T-helper 22 cell (primary cell): ENCODE measurements around the gene HSD17B14.
"Not testable (repeated sequence)": the region's sequence is repeated elsewhere in the genome, so short reads cannot be mapped to it uniquely, and the experiment has no call there.

Experiments used
- DNase-seq: peaks from one replicate; pipeline ENCODE4 v3.0.0-alpha.2; 2020; ENCODE audit warnings: low read depth

The HSD17B14 gene

GRCh38 chr19:48836089-48837017 is at the start of gene HSD17B14:
Gene HSD17B14 (minus strand): TSS chr19:48836491. CDS start chr19:48836411, 80 bp downstream.
- no peak for DNase-seq

- no peak for DNase-seq
Measured at GRCh38 chr19:48883726-48884125, 47.4 kb upstream of the HSD17B14 start.

- no peak for DNase-seq
Measured at GRCh38 chr19:48881741-48882657, 45.7 kb upstream of the HSD17B14 start.

DNA sequence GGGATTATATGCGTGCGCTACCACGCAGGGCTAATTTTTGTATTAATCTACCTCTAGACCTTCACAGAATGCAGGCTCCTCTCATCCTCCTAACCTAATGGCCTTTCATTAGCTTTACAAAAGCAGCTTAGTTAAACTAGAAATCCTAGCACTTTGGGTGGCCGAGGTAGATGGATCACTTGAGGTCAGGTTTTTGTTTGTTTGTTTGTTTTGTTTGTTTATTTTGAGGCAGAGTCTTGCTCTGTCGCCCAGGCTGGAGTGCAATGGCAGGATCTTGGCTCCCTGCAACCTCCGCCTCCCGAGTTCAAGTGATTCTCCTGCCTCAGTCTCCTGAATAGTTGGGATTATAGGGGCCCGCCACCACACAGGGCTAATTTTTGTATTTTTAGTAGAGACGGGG is 43.4 kb upstream of the HSD17B14 start:
- DNase-seq = not testable (repeated sequence)

GRCh38 chr19:48879025-48879637 is 42.8 kb upstream of the HSD17B14 start:
- no peak for DNase-seq

GRCh38 chr19:48878196-48879024 is 42.1 kb upstream of the HSD17B14 start:
- DNase-seq = no peak

GRCh38 chr19:48877855-48878195 is 41.5 kb upstream of the HSD17B14 start:
- DNase-seq = no peak

DNA sequence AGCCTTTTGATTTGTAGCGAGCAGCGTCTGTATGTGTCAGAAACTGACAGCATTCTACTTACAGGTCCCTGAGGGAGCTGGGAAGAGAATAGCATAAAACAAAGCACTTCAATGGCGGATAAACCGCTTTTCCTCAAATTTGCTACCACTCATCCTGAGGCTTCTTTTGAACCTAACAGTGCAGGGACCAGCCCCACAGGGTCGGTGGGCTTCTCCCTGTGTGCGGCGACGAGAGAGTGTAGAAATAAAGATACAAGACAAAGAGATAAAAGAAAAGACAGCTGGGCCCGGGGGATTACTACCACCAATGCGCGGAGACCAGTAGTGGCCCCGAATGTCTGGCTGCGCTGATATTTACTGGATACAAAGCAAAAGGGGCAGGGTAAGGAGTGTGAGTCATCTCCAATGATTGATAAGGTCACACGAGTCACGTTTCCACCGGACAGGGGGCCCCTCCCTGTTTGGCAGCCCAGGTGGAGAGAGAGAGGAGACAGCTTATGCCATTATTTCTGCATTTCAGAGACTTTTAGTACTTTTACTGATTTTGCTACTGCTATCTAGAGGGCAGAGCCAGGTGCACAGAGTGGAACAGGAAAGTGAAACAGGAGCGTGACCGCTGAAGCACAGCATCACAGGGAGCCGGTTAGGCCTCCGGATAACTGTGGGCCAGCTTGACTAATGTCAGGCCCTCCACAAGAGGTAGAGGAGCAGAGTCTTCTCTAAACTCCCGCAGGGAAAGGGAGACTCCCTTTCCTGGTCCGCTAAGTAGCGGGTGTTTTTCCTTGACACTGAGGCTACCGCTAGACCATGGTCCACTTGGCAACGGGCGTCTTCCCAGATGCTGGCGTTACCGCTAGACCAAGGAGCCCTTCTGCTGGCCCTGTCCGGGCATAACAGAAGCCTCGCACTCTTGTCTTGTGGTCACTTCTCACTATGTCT is 40.0 kb upstream of the HSD17B14 start:
- peak; percentile 39 for DNase-seq

DNA sequence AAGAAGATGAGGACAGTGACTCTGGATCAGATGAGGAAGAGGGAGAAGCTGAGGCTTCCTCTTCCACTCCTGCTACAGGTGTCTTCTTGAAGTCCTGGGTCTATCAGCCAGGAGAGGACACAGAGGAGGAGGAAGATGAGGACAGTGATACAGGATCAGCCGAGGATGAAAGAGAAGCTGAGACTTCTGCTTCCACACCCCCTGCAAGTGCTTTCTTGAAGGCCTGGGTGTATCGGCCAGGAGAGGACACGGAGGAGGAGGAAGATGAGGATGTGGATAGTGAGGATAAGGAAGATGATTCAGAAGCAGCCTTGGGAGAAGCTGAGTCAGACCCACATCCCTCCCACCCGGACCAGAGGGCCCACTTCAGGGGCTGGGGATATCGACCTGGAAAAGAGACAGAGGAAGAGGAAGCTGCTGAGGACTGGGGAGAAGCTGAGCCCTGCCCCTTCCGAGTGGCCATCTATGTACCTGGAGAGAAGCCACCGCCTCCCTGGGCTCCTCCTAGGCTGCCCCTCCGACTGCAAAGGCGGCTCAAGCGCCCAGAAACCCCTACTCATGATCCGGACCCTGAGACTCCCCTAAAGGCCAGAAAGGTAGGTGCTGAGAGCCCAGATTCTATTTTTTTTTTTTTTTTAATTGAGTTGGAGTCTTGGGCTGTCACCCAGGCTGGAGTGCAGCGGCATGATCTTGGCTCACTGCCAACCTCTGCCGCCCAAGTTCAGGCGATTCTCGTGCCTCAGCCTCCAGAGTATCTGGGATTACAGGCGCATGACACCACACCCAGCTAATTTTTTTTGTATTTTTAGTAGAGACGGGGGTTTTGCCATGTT is 38.2 kb upstream of the HSD17B14 start:
- no peak for DNase-seq

DNA sequence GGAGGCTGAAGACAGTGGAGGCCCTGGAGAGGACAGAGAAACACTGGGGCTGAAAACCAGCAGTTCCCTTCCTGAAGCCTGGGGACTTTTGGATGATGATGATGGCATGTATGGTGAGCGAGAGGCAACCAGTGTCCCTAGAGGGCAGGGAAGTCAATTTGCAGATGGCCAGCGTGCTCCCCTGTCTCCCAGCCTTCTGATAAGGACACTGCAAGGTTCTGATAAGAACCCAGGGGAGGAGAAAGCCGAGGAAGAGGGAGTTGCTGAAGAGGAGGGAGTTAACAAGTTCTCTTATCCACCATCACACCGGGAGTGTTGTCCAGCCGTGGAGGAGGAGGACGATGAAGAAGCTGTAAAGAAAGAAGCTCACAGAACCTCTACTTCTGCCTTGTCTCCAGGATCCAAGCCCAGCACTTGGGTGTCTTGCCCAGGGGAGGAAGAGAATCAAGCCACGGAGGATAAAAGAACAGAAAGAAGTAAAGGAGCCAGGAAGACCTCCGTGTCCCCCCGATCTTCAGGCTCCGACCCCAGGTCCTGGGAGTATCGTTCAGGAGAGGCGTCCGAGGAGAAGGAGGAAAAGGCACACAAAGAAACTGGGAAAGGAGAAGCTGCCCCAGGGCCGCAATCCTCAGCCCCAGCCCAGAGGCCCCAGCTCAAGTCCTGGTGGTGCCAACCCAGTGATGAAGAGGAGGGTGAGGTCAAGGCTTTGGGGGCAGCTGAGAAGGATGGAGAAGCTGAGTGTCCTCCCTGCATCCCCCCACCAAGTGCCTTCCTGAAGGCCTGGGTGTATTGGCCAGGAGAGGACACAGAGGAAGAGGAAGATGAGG is 37.4 kb upstream of the HSD17B14 start:
- no peak for DNase-seq

- peak; percentile 71 for DNase-seq
Measured at GRCh38 chr19:48872884-48873475, 36.7 kb upstream of the HSD17B14 start.

- DNase-seq = peak; percentile 94
Measured at GRCh38 chr19:48872182-48872883, 36.0 kb upstream of the HSD17B14 start, which contains the start of gene PPP1R15A. Gene PPP1R15A (plus strand): TSS chr19:48872421. CDS start chr19:48873234, 813 bp downstream.

GRCh38 chr19:48871471-48872181 is 35.3 kb upstream of the HSD17B14 start:
- not testable (repeated sequence) for DNase-seq

GRCh38 chr19:48870048-48870447 is 33.8 kb upstream of the HSD17B14 start:
- no peak for DNase-seq

DNA sequence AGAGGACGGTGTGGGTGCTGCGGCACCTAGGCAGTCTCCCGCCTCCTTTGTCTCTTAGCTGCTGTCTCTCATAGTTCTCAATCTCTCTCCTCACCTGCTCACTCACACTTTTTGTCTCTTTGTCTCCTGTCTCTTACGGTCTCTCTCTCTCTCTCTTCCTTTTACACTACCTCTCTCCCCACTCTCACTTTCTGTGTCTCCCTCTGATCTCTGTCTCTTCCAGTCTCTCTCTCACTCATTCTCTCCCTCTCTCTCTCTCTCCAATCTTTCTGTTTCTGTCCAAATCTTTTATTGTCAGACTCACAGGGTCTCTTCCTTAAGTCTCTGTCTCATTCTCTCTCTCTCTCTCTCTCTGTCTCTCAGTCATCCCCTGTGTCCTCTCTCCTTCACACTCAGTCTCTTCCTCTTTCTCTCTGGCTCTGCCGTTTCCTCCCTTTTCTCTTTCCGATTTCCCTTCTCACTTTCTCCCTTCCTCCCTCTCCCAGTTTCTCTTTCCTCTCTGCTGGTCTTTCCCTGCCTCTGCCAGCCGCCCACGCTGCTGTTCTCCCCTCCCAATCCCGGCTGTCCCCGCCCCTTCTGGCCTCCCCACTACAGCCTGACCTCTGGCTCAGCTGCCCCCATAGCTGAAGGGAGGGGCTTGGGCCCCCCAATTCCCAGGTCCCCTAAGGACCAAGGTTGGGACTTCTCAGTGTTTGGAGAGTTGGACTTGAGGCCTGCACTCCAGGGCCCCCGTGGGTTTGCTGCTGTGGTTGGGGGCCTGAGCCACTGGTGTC is 32.0 kb upstream of the HSD17B14 start, which contains the start of gene PLEKHA4:
Gene PLEKHA4 (minus strand): TSS at position 504 of the 773 bp plus-strand sequence. CDS start 997 bp downstream, outside the sequence.
- no peak for DNase-seq

- DNase-seq = no peak
Measured at GRCh38 chr19:48867746-48868113, 31.4 kb upstream of the HSD17B14 start.
